DND-41 (cell line): ENCODE results near the gene USP20.

Experiments
- ATAC-seq: fragments of 200-7000 bp; cut with Tn5 transposase; 3 replicates; pipeline ENCODE4 v1.9.1; 2021; ENCODE audit warnings: low read depth; ENCODE audit not compliant: insufficient read depth
- DNase-seq: peaks from one replicate; pipeline ENCODE4 v3.0.0-alpha.2; 2020
- H2AFZ ChIP-seq: 2 replicates; pipeline ENCODE4 v1.6.0; 2012; ENCODE audit warnings: low read depth, low read length
- H3K27ac ChIP-seq: 2 replicates; pipeline ENCODE4 v1.5.1; 2012; ENCODE audit warnings: low read length, inconsistent platforms
- H3K27me3 ChIP-seq: fragments of 200-600 bp; sonication (generic); 2 replicates; pipeline ENCODE4 v1.6.0; 2012; ENCODE audit warnings: low read length, mild to moderate bottlenecking, inconsistent platforms; ENCODE audit not compliant: insufficient read depth, poor library complexity
- H3K36me3 ChIP-seq: 2 replicates; pipeline ENCODE4 v1.5.1; 2012; ENCODE audit warnings: low read length, inconsistent platforms; ENCODE audit not compliant: insufficient read depth
- H3K4me1 ChIP-seq: 2 replicates; pipeline ENCODE4 v1.5.1; 2012; ENCODE audit warnings: mild to moderate bottlenecking, low read length; ENCODE audit not compliant: insufficient read depth
- H3K4me2 ChIP-seq: 2 replicates; pipeline ENCODE4 v1.6.0; 2012; ENCODE audit warnings: mild to moderate bottlenecking, moderate library complexity, low read length, inconsistent platforms; ENCODE audit not compliant: insufficient read depth
- H3K4me3 ChIP-seq, 2 experiments: fragments of 200-600 bp in 1 of 2; shearing (Covaris generic) in 1 of 2; 2 replicates each; pipeline ENCODE4 v1.5.1; 2012 to 2016; ENCODE audit warnings: inconsistent platforms in 2 of 2, low read length in 2 of 2, mild to moderate bottlenecking in 2 of 2, low read depth in 1 of 2, moderate library complexity in 1 of 2
- H3K79me2 ChIP-seq: 2 replicates; pipeline ENCODE4 v1.6.0; 2012; ENCODE audit warnings: low read length, inconsistent platforms; ENCODE audit not compliant: insufficient read depth
- H3K9ac ChIP-seq: 2 replicates; pipeline ENCODE4 v1.6.0; 2012; ENCODE audit warnings: low read depth, mild to moderate bottlenecking, inconsistent platforms, low read length, moderate library complexity
- H3K9me3 ChIP-seq: 2 replicates; pipeline ENCODE4 v1.5.1; 2012; ENCODE audit warnings: low read length, moderate library complexity, mild to moderate bottlenecking, inconsistent platforms; ENCODE audit not compliant: insufficient read depth, severe bottlenecking
- H4K20me1 ChIP-seq: 2 replicates; pipeline ENCODE4 v1.6.0; 2012; ENCODE audit warnings: low read length; ENCODE audit not compliant: insufficient read depth
- CTCF ChIP-seq: IDR thresholded peaks from 2 replicates; pipeline ENCODE4 v1.5.1; 2012; ENCODE audit warnings: borderline replicate concordance, low read length, moderate library complexity, mild to moderate bottlenecking; ENCODE audit not compliant: poor library complexity, severe bottlenecking; ENCODE audit errors: extremely low read depth
- EZH2 ChIP-seq: IDR thresholded peaks from 3 replicates; pipeline ENCODE4 v1.6.1; 2012; ENCODE audit warnings: borderline replicate concordance, low read depth, mild to moderate bottlenecking, moderate library complexity, low read length, inconsistent platforms; ENCODE audit not compliant: severe bottlenecking

The USP20 gene

DNA sequence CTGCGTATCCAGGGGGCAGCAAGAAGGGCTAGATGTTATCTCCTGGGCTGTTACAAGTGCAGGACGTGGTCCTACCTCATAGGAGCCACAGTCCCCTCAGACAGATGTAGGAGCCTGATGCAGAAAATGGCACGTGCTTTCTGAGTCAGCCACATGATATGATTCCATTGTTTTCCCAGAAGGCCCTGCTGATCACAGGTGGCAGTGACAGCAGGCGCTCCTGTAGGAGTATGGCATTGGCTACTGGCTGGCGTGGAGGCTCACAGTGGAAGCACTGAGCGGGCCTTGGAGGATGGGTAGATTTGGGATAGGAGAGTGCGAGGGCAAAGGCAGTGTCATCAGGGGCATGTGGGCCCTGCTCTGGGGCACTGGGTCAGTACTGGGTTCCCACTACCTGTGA lies 21.9 kb downstream of the USP20 start:
- Histone ChIP-seq H3K27ac (peak overlapping the region; percentile 51), H3K79me2 (no peaks in the 10 kb centered on the region), H3K9me3 (no peaks in the 10 kb centered on the region), H3K9ac (no peak overlapping the region), H2AFZ (no peak overlapping the region), H3K4me2 (no peak overlapping the region), H3K36me3 (peaks cover 56% of the 10 kb centered on the region), H4K20me1 (no peaks in the 10 kb centered on the region), H3K4me3 (no peak overlapping the region), H3K4me1 (peaks cover 66% of the 10 kb centered on the region), H3K27me3 (no peaks in the 10 kb centered on the region)
- ATAC-seq (0 out of 3 replicates have a peak, but pooled peaks have one; percentile 5), DNase-seq (peak; percentile 46)
- no peak for TF ChIP-seq CTCF
- no peak for TF ChIP-seq EZH2

- DNase-seq (no peak), ATAC-seq (no peak)
- Histone ChIP-seq H4K20me1 (no peaks in the 10 kb centered on the region), H3K9ac (no peak overlapping the region), H3K9me3 (no peaks in the 10 kb centered on the region), H3K27me3 (no peaks in the 10 kb centered on the region), H3K4me3 (no peak overlapping the region), H3K4me1 (peaks cover 66% of the 10 kb centered on the region), H3K27ac (peak overlapping the region; percentile 39; the same call in 1 of the 2 replicates), H2AFZ (no peak overlapping the region), H3K36me3 (peaks cover 45% of the 10 kb centered on the region), H3K4me2 (no peak overlapping the region), H3K79me2 (no peaks in the 10 kb centered on the region)
- no peak for TF ChIP-seq CTCF
- no peak for TF ChIP-seq EZH2
These were observed 23.1 kb downstream of the USP20 start for GRCh38 chr9:129858167-129858962.

GRCh38 chr9:129860653-129861446 lies 25.6 kb downstream of the USP20 start:
- H3K9ac ChIP-seq, result no peak overlapping the region
- DNase-seq, result no peak
- peak overlapping the region; percentile 50 for H3K27ac ChIP-seq
- no peak overlapping the region for H3K4me3 ChIP-seq
- H3K36me3 ChIP-seq, result peaks cover 49% of the 10 kb centered on the region
- H3K27me3 ChIP-seq, result no peaks in the 10 kb centered on the region
- H3K4me2 ChIP-seq, result no peak overlapping the region
- H2AFZ ChIP-seq, result no peak overlapping the region
- ATAC-seq, result no peak
- H3K79me2 ChIP-seq, result no peaks in the 10 kb centered on the region
- no peak for TF ChIP-seq CTCF
- no peaks in the 10 kb centered on the region for H3K9me3 ChIP-seq
- H4K20me1 ChIP-seq, result no peaks in the 10 kb centered on the region
- H3K4me1 ChIP-seq, result peaks cover 51% of the 10 kb centered on the region
